Osteoblast (primary cell): Measurements from ENCODE around the gene ZNF212. TPM values are rescaled to one million over a fixed set of nuclear protein-coding genes. Genes with fewer than 3 reads are reported as not detected.

Experiments
- DNase-seq: peaks from one replicate; pipeline ENCODE4 v3.0.0; 2011; ENCODE audit warnings: low spot score, mixed read lengths; ENCODE audit not compliant: insufficient read length; ENCODE audit errors: missing footprints
- H2AFZ ChIP-seq: 2 replicates; pipeline ENCODE4 v1.6.0; 2011; ENCODE audit warnings: mild to moderate bottlenecking, low read length
- H3K27ac ChIP-seq: 2 replicates; pipeline ENCODE4 v1.5.1; 2011; ENCODE audit warnings: mild to moderate bottlenecking, low read depth, low read length, moderate library complexity
- H3K27me3 ChIP-seq: 2 replicates; pipeline ENCODE4 v1.6.0; 2012; ENCODE audit warnings: mild to moderate bottlenecking, control low read depth, inconsistent platforms, low read length, moderate library complexity; ENCODE audit not compliant: insufficient read depth
- H3K36me3 ChIP-seq: 2 replicates; pipeline ENCODE4 v1.5.1; 2011; ENCODE audit warnings: mild to moderate bottlenecking, low read length, control low read depth, moderate library complexity; ENCODE audit not compliant: insufficient read depth
- H3K4me1 ChIP-seq: 2 replicates; pipeline ENCODE4 v1.5.1; 2011; ENCODE audit warnings: mild to moderate bottlenecking, low read length, control low read depth, moderate library complexity; ENCODE audit not compliant: insufficient read depth
- H3K4me2 ChIP-seq: 2 replicates; pipeline ENCODE4 v1.6.0; 2011; ENCODE audit warnings: mild to moderate bottlenecking, low read length; ENCODE audit not compliant: insufficient read depth
- H3K4me3 ChIP-seq: fragments of 200-600 bp; sonication (generic); 3 replicates; pipeline ENCODE4 v1.5.1; 2012; ENCODE audit warnings: mild to moderate bottlenecking, low read length, inconsistent platforms; ENCODE audit not compliant: insufficient read depth
- H3K79me2 ChIP-seq: 2 replicates; pipeline ENCODE4 v1.6.0; 2012; ENCODE audit warnings: mild to moderate bottlenecking, low read length, control low read depth, inconsistent platforms; ENCODE audit not compliant: insufficient read depth
- H3K9me3 ChIP-seq: 2 replicates; pipeline ENCODE4 v1.5.1; 2011; ENCODE audit warnings: low read depth, low read length, control low read depth
- H4K20me1 ChIP-seq: 2 replicates; pipeline ENCODE4 v1.6.0; 2012; ENCODE audit warnings: mild to moderate bottlenecking, low read length, control low read depth; ENCODE audit not compliant: insufficient read depth
- CTCF ChIP-seq: IDR thresholded peaks from 2 replicates; pipeline ENCODE4 v1.5.1; 2011; ENCODE audit warnings: mild to moderate bottlenecking, low read depth, low read length, moderate library complexity; ENCODE audit errors: extremely low read depth
- total RNA-seq: library from RNA; depleted of rRNA; stranded (reverse); fragments of >200 nt; gene quantifications from 2 replicates; pipeline ENCODE4 v1.2.3, GENCODE V29; 2012

ZNF212 gene
- total RNA-seq, 1 donor: 9.0 TPM

- H3K36me3 ChIP-seq: peaks cover 29% of the 10 kb centered on the region
- H3K27ac ChIP-seq: no peak overlapping the region
- TF ChIP-seq CTCF: no peak
- no peak overlapping the region for H2AFZ ChIP-seq
- DNase-seq: peak; percentile 56
- no peak overlapping the region for H3K4me3 ChIP-seq
- no peaks in the 10 kb centered on the region for H3K9me3 ChIP-seq
- no peak overlapping the region for H3K4me2 ChIP-seq
- H3K4me1 ChIP-seq: peaks cover 13% of the 10 kb centered on the region
- H4K20me1 ChIP-seq: peaks cover 11% of the 10 kb centered on the region
- no peaks in the 10 kb centered on the region for H3K79me2 ChIP-seq
- no peaks in the 10 kb centered on the region for H3K27me3 ChIP-seq
Measured at GRCh38 chr7:149289262-149289661, 49.8 kb downstream of the ZNF212 start.

- no peak overlapping the region for H3K4me2 ChIP-seq
- peak; percentile 64 for DNase-seq
- peaks cover 29% of the 10 kb centered on the region for H3K36me3 ChIP-seq
- no peaks in the 10 kb centered on the region for H3K9me3 ChIP-seq
- H3K79me2 ChIP-seq: no peaks in the 10 kb centered on the region
- H3K4me1 ChIP-seq: peaks cover 10% of the 10 kb centered on the region
- TF ChIP-seq CTCF: no peak
- no peak overlapping the region for H3K4me3 ChIP-seq
- H4K20me1 ChIP-seq: peaks cover 5% of the 10 kb centered on the region
- no peak overlapping the region for H2AFZ ChIP-seq
- H3K27ac ChIP-seq: no peak overlapping the region
- H3K27me3 ChIP-seq: no peaks in the 10 kb centered on the region
Measured at GRCh38 chr7:149289856-149290255, 50.4 kb downstream of the ZNF212 start.

- Histone ChIP-seq H3K4me1 (no peaks in the 10 kb centered on the region), H3K36me3 (peaks cover 32% of the 10 kb centered on the region), H3K4me2 (no peak overlapping the region), H2AFZ (no peak overlapping the region), H3K27ac (no peak overlapping the region), H3K79me2 (no peaks in the 10 kb centered on the region), H3K4me3 (no peak overlapping the region), H3K27me3 (no peaks in the 10 kb centered on the region), H3K9me3 (no peaks in the 10 kb centered on the region), H4K20me1 (peaks cover 2% of the 10 kb centered on the region)
- no peak for TF ChIP-seq CTCF
- DNase-seq: peak; percentile 52
Measured at GRCh38 chr7:149291036-149291780, 51.8 kb downstream of the ZNF212 start.

- TF ChIP-seq CTCF: no peak
- no peaks in the 10 kb centered on the region for H3K4me1 ChIP-seq
- H2AFZ ChIP-seq: no peak overlapping the region
- no peaks in the 10 kb centered on the region for H3K27me3 ChIP-seq
- H3K79me2 ChIP-seq: no peaks in the 10 kb centered on the region
- H3K9me3 ChIP-seq: no peaks in the 10 kb centered on the region
- H3K4me3 ChIP-seq: no peak overlapping the region
- peak; percentile 77 for DNase-seq
- H3K36me3 ChIP-seq: peaks cover 32% of the 10 kb centered on the region
- H3K4me2 ChIP-seq: no peak overlapping the region
- no peak overlapping the region for H3K27ac ChIP-seq
- no peaks in the 10 kb centered on the region for H4K20me1 ChIP-seq
Measured at GRCh38 chr7:149291781-149292461, 52.5 kb downstream of the ZNF212 start.
